Large intestine (tissue), 3 donors: ENCODE measurements around the gene SRGAP3. TPM values are rescaled to one million over a fixed set of nuclear protein-coding genes. Genes with fewer than 3 reads are reported as not detected.

ENCODE experiments used
- DNase-seq, 2 donors: peaks; one replicate each; pipeline versions ENCODE4 v3.0.0 to v3.0.0-alpha.2; 2013
- H3K27ac ChIP-seq: one replicate; pipeline ENCODE4 v1.5.1; 2013; ENCODE audit warnings: low read length
- H3K27me3 ChIP-seq: 2 replicates; pipeline ENCODE4 v1.6.1; 2013; ENCODE audit warnings: low read length; ENCODE audit not compliant: control insufficient read depth, insufficient read depth
- H3K36me3 ChIP-seq: 2 replicates; pipeline ENCODE4 v1.6.1; 2013; ENCODE audit warnings: low read length; ENCODE audit not compliant: control insufficient read depth, insufficient read depth
- H3K4me1 ChIP-seq: one replicate; pipeline ENCODE4 v1.6.1; 2013; ENCODE audit warnings: low read length; ENCODE audit not compliant: control insufficient read depth, insufficient read depth
- H3K4me3 ChIP-seq: one replicate; pipeline ENCODE4 v1.5.1; 2013; ENCODE audit warnings: low read length
- H3K9me3 ChIP-seq: one replicate; pipeline ENCODE4 v1.6.1; 2013; ENCODE audit warnings: mild to moderate bottlenecking, low read depth, low read length, moderate library complexity; ENCODE audit not compliant: control insufficient read depth
- WGBS: methylation state at CpG from one replicate; pipeline ENCODE4 v1.1.5; 2013; ENCODE audit warnings: low lambda C conversion rate; ENCODE audit not compliant: insufficient coverage; 5-methylcytosine and 5-hydroxymethylcytosine counted together
- polyA plus RNA-seq: library from polyadenylated mRNA; unstranded; fragments of 120-200 nt; gene quantifications from one replicate; pipeline ENCODE4 v1.2.1, GENCODE V29; 2013

Gene SRGAP3
- polyA plus RNA-seq, 1 donor, result 6.5 TPM

GRCh38 chr3:9280451-9281219, 31.2 kb upstream of the SRGAP3 start:
- no peak overlapping the region for H3K4me3 ChIP-seq
- H3K9me3 ChIP-seq, result no peaks in the 10 kb centered on the region
- H3K36me3 ChIP-seq, result no peaks in the 10 kb centered on the region
- H3K4me1 ChIP-seq, result no peaks in the 10 kb centered on the region
- no peak overlapping the region for H3K27ac ChIP-seq
- no peaks in the 10 kb centered on the region for H3K27me3 ChIP-seq
- no peak for DNase-seq
- WGBS, result no CpG with 5 or more reads among the region's 11 CpGs

GRCh38 chr3:9279966-9280365, 30.5 kb upstream of the SRGAP3 start:
- no peak for DNase-seq
- Histone ChIP-seq H3K4me1 (no peaks in the 10 kb centered on the region), H3K36me3 (no peaks in the 10 kb centered on the region), H3K27ac (no peak overlapping the region), H3K27me3 (no peaks in the 10 kb centered on the region), H3K4me3 (no peak overlapping the region), H3K9me3 (no peaks in the 10 kb centered on the region)
- WGBS, result no CpG with 5 or more reads among the region's 6 CpGs

- Histone ChIP-seq H3K4me1 (no peaks in the 10 kb centered on the region), H3K27ac (no peak overlapping the region), H3K4me3 (no peak overlapping the region), H3K27me3 (no peaks in the 10 kb centered on the region), H3K36me3 (no peaks in the 10 kb centered on the region), H3K9me3 (no peaks in the 10 kb centered on the region)
- 100% methylated on average over 1 of the region's 4 CpGs for WGBS
- DNase-seq, result no peak
These were observed 29.1 kb upstream of the SRGAP3 start for GRCh38 chr3:9278498-9278897.

GRCh38 chr3:9278085-9278484, 28.6 kb upstream of the SRGAP3 start:
- Histone ChIP-seq H3K4me1 (no peaks in the 10 kb centered on the region), H3K9me3 (no peaks in the 10 kb centered on the region), H3K27me3 (no peaks in the 10 kb centered on the region), H3K27ac (no peak overlapping the region), H3K36me3 (no peaks in the 10 kb centered on the region), H3K4me3 (no peak overlapping the region)
- no peak for DNase-seq
- WGBS, result no CpG with 5 or more reads among the region's 1 CpG

GRCh38 chr3:9276761-9277370, 27.4 kb upstream of the SRGAP3 start:
- no peak for DNase-seq
- WGBS, result no CpG with 5 or more reads among the region's 6 CpGs
- H3K4me1 ChIP-seq, result no peaks in the 10 kb centered on the region

GRCh38 chr3:9271903-9272302, 22.5 kb upstream of the SRGAP3 start:
- WGBS, result 80% methylated on average over 1 of the region's 6 CpGs

More at GRCh38 chr3:9276761-9277370, 27.4 kb upstream of the SRGAP3 start:
- no peaks in the 10 kb centered on the region for H3K9me3 ChIP-seq
- H3K4me3 ChIP-seq, result no peak overlapping the region
- H3K36me3 ChIP-seq, result no peaks in the 10 kb centered on the region
- H3K27me3 ChIP-seq, result no peaks in the 10 kb centered on the region
- no peak overlapping the region for H3K27ac ChIP-seq

GRCh38 chr3:9270704-9271103, 21.3 kb upstream of the SRGAP3 start:
- no peaks in the 10 kb centered on the region for H3K36me3 ChIP-seq
- WGBS, result no CpG with 5 or more reads among the region's 4 CpGs
- H3K27me3 ChIP-seq, result no peaks in the 10 kb centered on the region
- H3K4me3 ChIP-seq, result no peak overlapping the region
- no peak overlapping the region for H3K27ac ChIP-seq
- no peak for DNase-seq
- no peaks in the 10 kb centered on the region for H3K4me1 ChIP-seq
- H3K9me3 ChIP-seq, result no peaks in the 10 kb centered on the region

More at GRCh38 chr3:9271903-9272302, 22.5 kb upstream of the SRGAP3 start:
- Histone ChIP-seq H3K4me3 (no peak overlapping the region), H3K36me3 (no peaks in the 10 kb centered on the region), H3K27ac (no peak overlapping the region), H3K4me1 (no peaks in the 10 kb centered on the region), H3K9me3 (no peaks in the 10 kb centered on the region), H3K27me3 (no peaks in the 10 kb centered on the region)
- DNase-seq, result no peak

GRCh38 chr3:9266716-9267115, 17.3 kb upstream of the SRGAP3 start:
- no peak for DNase-seq
- 100% methylated on average over 1 of the region's 3 CpGs for WGBS
- no peaks in the 10 kb centered on the region for H3K36me3 ChIP-seq
- H3K27me3 ChIP-seq, result no peaks in the 10 kb centered on the region
- H3K27ac ChIP-seq, result no peak overlapping the region
- no peaks in the 10 kb centered on the region for H3K4me1 ChIP-seq
- H3K4me3 ChIP-seq, result no peak overlapping the region
- no peaks in the 10 kb centered on the region for H3K9me3 ChIP-seq

GRCh38 chr3:9260305-9260704, 10.9 kb upstream of the SRGAP3 start:
- whole genome bisulfite sequencing, result no CpG with 5 or more reads among the region's 12 CpGs
- Histone ChIP-seq H3K36me3 (no peaks in the 10 kb centered on the region), H3K4me3 (no peak overlapping the region), H3K9me3 (no peaks in the 10 kb centered on the region), H3K27ac (no peak overlapping the region), H3K4me1 (no peaks in the 10 kb centered on the region), H3K27me3 (no peaks in the 10 kb centered on the region)
- no peak for DNase-seq

GRCh38 chr3:9257092-9257491, 7.6 kb upstream of the SRGAP3 start:
- no peaks in the 10 kb centered on the region for H3K4me1 ChIP-seq
- no CpG with 5 or more reads among the region's 2 CpGs for WGBS

GRCh38 chr3:9255976-9256375, 6.5 kb upstream of the SRGAP3 start:
- Histone ChIP-seq H3K27me3 (no peaks in the 10 kb centered on the region), H3K9me3 (no peaks in the 10 kb centered on the region), H3K36me3 (no peaks in the 10 kb centered on the region), H3K27ac (no peak overlapping the region), H3K4me1 (no peaks in the 10 kb centered on the region), H3K4me3 (no peak overlapping the region)
- no CpG with 5 or more reads among the region's 4 CpGs for WGBS
- no peak for DNase-seq

More at GRCh38 chr3:9257092-9257491, 7.6 kb upstream of the SRGAP3 start:
- Histone ChIP-seq H3K9me3 (no peaks in the 10 kb centered on the region), H3K4me3 (no peak overlapping the region), H3K27ac (no peak overlapping the region), H3K36me3 (no peaks in the 10 kb centered on the region), H3K27me3 (no peaks in the 10 kb centered on the region)
- no peak for DNase-seq
